ENCODE results near the gene ELMO3.

ELMO3 gene

DNA sequence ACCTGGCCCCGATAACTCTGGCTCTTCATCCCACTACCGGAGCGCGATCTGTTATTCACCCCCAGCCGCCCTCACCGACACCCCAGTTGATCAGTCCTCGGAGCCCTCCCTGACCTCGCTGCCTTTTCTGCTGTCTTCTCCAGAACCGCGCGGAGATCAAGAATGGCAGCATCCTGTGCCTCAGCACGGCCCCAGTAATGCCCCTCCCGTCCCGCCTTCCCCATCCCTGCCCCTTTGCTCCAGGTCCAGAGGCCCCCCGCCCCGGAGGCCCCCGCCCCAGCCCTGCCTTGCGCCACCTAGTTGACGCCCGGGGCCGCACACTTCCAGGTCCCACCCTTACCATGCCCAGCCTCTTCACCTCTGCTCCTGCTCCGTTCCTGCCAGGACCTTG is 872 bp downstream of the ELMO3 start:
- no peak for DNase-seq (ENCODE audit: low read depth)

DNA sequence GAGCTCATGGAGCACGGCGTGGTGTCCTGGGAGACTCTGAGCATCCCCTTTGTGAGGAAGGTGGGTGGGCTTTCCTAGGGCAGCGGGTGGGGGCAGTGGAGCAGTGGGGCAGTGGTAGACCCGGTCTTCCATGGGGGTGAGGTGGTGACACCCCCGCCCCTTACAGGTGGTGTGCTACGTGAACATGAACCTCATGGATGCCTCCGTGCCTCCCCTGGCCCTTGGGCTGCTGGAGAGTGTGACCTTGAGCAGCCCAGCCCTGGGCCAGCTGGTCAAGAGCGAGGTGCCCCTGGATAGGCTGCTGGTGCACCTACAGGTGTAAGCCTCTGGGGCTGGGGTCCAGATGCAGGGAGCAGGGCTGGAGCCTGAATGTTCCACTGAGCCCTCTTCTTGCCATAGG is 1.6 kb downstream of the ELMO3 start:
- no peak for DNase-seq (ENCODE audit: low read depth)

DNA sequence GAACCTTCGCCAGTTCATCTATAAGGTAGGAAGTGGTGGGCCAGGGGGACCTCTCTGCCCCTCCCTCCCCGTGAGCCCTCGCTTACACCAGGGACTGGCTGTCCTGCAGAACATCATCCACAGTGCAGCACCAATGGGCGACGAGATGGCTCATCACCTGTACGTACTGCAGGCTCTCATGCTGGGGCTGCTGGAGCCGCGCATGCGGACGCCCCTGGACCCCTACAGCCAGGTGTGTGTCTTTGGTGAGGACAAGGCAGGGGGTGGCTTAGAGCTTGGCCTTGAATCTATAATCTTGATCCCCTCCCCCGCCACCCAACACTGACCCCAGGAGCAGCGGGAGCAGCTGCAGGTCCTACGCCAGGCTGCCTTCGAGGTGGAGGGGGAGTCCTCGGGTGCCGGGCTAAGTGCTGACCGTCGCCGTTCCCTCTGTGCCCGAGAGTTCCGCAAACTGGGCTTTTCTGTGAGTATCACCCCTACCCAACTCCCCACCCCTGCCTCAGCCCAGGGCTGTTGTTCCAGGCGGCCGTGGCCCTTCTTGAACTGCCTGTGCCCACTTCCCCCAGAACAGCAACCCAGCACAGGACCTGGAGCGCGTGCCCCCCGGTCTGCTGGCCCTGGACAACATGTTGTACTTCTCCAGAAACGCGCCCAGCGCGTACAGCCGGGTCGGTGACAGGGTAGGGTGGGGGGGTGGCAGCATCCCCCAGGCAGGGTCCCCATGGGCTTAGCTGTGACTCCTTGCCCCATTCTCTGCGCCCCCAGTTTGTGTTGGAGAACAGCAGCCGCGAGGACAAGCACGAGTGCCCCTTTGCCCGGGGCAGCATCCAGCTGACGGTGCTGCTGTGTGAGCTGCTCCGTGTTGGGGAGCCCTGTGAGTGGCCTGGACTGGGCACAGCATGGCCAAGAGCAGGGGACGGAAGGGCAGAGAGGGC is 2.7 kb downstream of the ELMO3 start:
- no peak for DNase-seq (ENCODE audit: low read depth)

GRCh38 chr16:67202426-67202825 is 3.5 kb downstream of the ELMO3 start:
- DNase-seq (ENCODE audit: low read depth) = no peak

- no peak for DNase-seq (ENCODE audit: low read depth)
These were observed 4.1 kb downstream of the ELMO3 start for GRCh38 chr16:67202956-67203493.

GRCh38 chr16:67204076-67204475 is 5.1 kb downstream of the ELMO3 start:
- DNase-seq (ENCODE audit: low read depth) = no peak

- no peak for DNase-seq (ENCODE audit: low read depth)
These were observed 7.4 kb downstream of the ELMO3 start for GRCh38 chr16:67206129-67206837.

- no peak for DNase-seq (ENCODE audit: low read depth)
These were observed 7.9 kb downstream of the ELMO3 start for GRCh38 chr16:67206838-67207248.

- DNase-seq (ENCODE audit: low read depth) = no peak
These were observed 8.5 kb downstream of the ELMO3 start for GRCh38 chr16:67207249-67208091.

- no peak for DNase-seq (ENCODE audit: low read depth)
These were observed 9.4 kb downstream of the ELMO3 start for GRCh38 chr16:67208154-67208896.

DNA sequence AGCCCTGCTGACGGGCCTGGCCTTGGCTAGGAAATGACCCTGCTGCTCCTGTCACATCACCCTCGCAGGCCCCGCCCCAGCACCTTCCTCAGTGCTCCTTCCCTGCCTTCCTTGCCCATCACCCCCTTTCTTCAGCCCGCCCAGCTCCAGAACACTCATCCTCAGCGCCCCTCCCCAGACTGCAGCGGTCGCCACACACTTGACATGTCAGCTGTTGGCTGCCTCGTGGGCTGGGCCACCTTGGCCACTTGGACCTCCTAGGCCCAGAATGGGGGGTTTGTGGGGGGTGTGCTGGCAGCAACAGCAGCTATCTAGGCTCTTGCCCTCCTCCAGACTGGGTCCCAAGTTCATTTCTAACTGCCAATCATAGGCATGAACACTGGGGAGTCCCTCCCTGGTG is 10.6 kb downstream of the ELMO3 start:
- no peak for DNase-seq (ENCODE audit: low read depth)

- no peak for DNase-seq (ENCODE audit: low read depth)
These were observed 11.4 kb downstream of the ELMO3 start for GRCh38 chr16:67210069-67210937.

DNA sequence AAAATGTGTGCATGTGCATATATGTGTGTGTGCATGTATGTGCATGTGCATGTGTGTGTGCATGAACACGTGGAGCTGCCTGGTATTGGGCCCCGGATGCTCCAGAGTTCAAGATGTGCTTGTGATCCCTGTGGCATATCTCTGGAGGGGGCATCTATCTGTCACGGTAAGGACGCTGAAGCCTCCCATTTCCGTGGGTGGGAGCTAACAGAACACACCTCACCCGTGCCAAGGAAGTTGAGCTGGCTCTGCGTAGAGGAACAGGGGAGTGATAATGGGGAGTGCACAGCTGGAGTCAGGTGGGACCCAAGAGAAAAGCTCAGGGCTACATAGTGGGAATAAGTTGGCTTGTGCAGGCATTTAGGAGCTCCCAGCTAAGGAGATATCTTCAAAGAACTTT is 12.7 kb downstream of the ELMO3 start:
- DNase-seq (ENCODE audit: low read depth) = no peak

- DNase-seq (ENCODE audit: low read depth) = no peak
These were observed 13.8 kb downstream of the ELMO3 start for GRCh38 chr16:67212766-67213165.

- DNase-seq (ENCODE audit: low read depth) = no peak
These were observed 14.5 kb downstream of the ELMO3 start for GRCh38 chr16:67213197-67214019.

DNA sequence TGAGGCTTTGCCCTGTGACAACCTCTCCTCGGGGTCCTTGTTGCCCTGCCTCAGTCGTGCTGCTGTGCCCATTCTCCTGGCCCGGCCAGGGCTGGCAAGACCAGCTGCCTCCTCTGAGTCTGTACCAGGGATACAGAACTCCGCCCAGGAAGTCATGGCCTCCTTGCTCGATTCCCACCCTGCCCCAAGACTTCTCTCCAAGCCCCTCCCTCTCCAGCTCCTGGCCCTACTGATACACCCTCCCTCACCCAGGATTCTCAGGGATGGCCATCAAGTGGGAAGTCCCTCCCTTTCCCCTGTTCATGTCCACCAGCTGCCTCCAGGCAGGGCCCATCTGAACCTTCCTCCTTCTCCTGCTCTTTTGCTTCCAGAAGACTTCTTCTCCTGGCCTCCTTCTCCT is 16.8 kb downstream of the ELMO3 start:
- DNase-seq (ENCODE audit: low read depth) = no peak

DNA sequence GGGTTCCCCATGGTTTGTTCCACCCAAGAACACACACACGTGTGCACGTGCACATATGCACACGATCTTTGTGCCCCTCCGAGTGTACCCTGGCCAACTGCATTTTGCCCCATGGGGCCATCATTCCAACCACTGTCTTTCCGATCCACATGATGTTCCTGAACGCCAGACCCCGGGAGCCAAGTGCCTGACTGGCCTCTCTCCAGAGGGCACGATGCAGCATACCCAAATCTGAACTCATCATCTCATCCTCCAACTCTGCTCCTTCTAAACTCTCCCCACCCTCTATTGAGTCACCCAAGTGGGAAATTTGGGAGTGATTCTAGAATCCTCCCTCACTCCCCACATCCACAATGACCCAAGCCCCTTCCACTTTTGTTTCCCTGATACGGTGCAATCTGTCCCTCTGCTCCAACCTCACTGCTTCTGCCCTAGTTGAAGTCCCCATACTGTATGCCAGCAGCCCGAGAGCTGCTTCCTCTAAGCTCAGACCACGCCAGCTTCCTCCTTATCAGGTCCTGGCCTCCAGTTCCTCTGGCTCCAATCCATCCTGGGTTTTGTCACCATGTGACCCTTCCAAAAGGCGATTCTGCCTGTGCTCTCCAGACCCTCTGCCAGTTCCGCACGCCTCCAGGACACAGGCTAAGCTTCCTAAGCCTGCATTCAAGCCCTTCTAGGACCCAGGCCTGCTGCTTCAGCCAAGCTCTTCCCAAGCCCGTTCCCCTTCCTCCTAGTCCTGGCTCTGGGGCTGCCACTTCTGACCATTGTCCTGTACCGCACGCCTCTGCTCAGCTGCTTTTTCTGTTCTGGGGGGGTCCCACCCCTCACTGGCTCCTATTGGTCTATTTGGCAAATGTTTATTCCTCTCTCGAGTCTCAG is 17.9 kb downstream of the ELMO3 start:
- DNase-seq (ENCODE audit: low read depth) = no peak

- no peak for DNase-seq (ENCODE audit: low read depth)
These were observed 25.1 kb downstream of the ELMO3 start for GRCh38 chr16:67223992-67224391.
